Muscle of leg (tissue), 11 donors: ENCODE results near the gene LSR. TPM values are rescaled to one million over a fixed set of nuclear protein-coding genes. Genes with fewer than 3 reads are reported as not detected.
A peak's percentile ranks its signal among the peaks of the same experiment; 100 is the strongest.

ENCODE experiments used
- DNase-seq: peaks from one replicate; pipeline ENCODE4 v3.0.0; 2013
- H3K27ac ChIP-seq: one replicate; pipeline ENCODE4 v1.5.1; 2013; ENCODE audit warnings: mild to moderate bottlenecking, low read length, control low read depth
- H3K27me3 ChIP-seq: one replicate; pipeline ENCODE4 v1.6.1; 2013; ENCODE audit warnings: low read length; ENCODE audit not compliant: control insufficient read depth, insufficient read depth
- H3K36me3 ChIP-seq: one replicate; pipeline ENCODE4 v1.6.1; 2013; ENCODE audit warnings: low read length; ENCODE audit not compliant: control insufficient read depth, insufficient read depth
- H3K4me1 ChIP-seq: one replicate; pipeline ENCODE4 v1.6.1; 2013; ENCODE audit warnings: low read length; ENCODE audit not compliant: control insufficient read depth, insufficient read depth
- H3K4me3 ChIP-seq: one replicate; pipeline ENCODE4 v1.5.1; 2013; ENCODE audit warnings: low read length, control low read depth
- H3K9me3 ChIP-seq: replicated peaks from 2 replicates; pipeline ENCODE4 v1.6.1; 2013; ENCODE audit warnings: low read depth, low read length; ENCODE audit not compliant: control insufficient read depth
- WGBS: methylation state at CpG from one replicate; pipeline ENCODE4 v1.1.5; 2013; ENCODE audit warnings: missing lambda C conversion rate; ENCODE audit not compliant: insufficient coverage; 5-methylcytosine and 5-hydroxymethylcytosine counted together
- polyA plus RNA-seq, 8 donors: library from polyadenylated mRNA; unstranded; fragments of 120-200 nt; gene quantifications; one replicate each; pipeline versions ENCODE4 v1.2.1 to v1.2.3, GENCODE V29; 2013; ENCODE audit warnings: inconsistent platforms in 1 of 8, low replicate concordance in 1 of 8; ENCODE audit not compliant: insufficient read length in 8 of 8, insufficient read depth in 1 of 8
- total RNA-seq: library from RNA; stranded (reverse); fragments of 120-200 nt; gene quantifications from one replicate; pipeline ENCODE4 v1.2.4, GENCODE V29; 2013

The LSR gene
- total and polyA plus RNA-seq, 9 donors, result 2.9 to 15.2 (median 5.1) TPM

DNA sequence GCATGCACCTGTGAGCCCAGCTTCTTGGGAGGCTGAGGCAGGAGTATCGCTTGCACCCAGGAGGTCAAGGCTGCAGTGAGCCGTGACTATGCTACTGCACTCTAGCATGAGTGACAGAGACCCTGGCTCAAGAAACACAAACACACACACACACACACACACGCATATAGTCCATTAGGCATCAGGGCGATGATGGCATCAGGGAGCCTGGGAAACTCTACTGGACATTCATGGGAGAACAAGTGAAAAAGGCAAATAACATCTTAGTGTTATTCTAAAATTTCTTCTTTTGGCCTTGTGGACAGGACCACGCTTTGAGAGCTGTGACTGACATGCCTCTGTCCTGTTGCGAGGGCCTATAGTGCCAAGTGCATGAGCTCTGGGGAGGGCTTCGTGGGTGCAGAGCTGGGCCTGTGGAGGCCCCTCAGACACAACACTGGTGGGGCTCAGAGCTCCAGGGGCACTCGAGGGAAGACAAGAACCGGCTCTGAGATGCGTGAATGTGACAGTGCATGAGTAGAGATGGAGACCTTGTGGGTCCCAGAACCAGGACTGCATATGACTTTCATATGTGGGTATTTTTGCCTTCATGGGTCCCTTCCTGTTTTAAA is 12.0 kb downstream of the LSR start:
- Histone ChIP-seq H3K4me3 (no peak overlapping the region), H3K27me3 (peaks cover 15% of the 10 kb centered on the region), H3K27ac (no peak overlapping the region), H3K9me3 (no peaks in the 10 kb centered on the region), H3K4me1 (peaks cover 19% of the 10 kb centered on the region), H3K36me3 (no peaks in the 10 kb centered on the region)
- WGBS, result 86% methylated on average over 7 of the region's 10 CpGs
- no peak for DNase-seq

DNA sequence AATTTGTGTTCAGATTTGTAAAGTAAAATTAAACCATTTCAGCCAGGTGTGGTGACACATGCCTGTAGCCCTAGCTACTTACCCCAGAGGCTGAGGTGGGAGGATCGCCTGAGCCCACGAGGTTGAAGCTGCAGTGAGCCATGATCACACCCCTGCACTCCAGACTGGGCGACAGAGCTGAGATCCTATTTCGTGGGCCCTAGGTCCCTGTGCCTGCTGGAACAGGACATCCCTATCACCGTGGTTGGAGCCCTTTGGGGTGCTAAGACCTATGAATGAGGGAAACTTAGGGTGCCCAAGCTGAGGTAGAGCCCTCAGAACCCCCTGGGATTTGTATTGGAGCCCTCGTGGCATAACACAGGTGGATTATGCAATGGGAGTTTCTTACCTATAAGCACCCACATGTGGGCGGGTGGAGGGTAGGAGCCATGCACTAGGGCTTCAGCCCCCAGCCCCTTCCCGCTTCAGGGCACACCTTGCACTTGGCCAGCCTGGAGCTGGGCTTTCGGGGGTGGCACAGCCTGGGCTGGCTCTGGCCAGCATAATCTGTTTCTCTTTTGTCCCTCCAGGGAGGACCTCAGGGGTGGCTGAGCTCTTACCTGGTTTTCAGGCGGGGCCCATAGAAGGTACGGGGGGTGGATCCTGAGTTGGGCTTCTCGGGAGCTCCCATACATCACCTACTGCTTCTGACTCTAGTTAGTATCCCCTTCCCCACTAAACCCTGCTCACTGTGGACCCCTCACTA is 12.7 kb downstream of the LSR start:
- 66% methylated on average over 5 of the region's 12 CpGs for WGBS
- H3K36me3 ChIP-seq, result peaks cover 5% of the 10 kb centered on the region
- no peak for DNase-seq
- no peak overlapping the region for H3K4me3 ChIP-seq
- peaks cover 23% of the 10 kb centered on the region for H3K4me1 ChIP-seq
- no peak overlapping the region for H3K27ac ChIP-seq
- peaks cover 15% of the 10 kb centered on the region for H3K27me3 ChIP-seq
- no peaks in the 10 kb centered on the region for H3K9me3 ChIP-seq

DNA sequence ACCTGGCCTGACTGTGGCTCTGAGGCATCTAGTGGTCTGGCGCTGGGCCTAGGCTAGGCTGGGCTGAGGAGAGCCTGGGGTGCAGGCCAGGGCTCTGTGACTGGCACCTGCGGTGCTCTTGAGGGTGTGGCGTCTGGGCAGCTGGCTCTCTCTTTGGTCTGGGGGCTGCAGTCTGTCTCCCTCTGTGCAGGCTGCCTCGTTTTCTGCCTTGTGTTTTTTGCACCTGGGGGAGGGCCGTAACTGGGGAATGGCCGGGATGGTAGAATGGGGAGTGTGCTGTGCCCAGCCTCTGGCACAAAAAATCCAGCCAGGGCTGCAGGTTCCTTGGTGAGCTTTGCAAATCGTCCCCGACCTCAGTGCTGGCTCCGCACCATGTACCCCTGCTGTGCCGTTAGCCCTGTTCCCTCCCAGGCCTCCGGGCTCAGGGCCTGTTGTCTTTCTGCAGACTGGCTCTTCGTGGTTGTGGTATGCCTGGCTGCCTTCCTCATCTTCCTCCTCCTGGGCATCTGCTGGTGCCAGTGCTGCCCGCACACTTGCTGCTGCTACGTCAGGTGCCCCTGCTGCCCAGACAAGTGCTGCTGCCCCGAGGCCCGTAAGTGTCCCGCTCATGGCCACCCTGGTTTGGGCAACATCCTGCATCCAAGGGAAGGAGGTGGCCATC is 13.4 kb downstream of the LSR start:
- 66% methylated on average over 11 of the region's 17 CpGs for WGBS
- no peak overlapping the region for H3K4me3 ChIP-seq
- no peaks in the 10 kb centered on the region for H3K9me3 ChIP-seq
- DNase-seq, result no peak
- peaks cover 13% of the 10 kb centered on the region for H3K27me3 ChIP-seq
- peaks cover 5% of the 10 kb centered on the region for H3K36me3 ChIP-seq
- no peak overlapping the region for H3K27ac ChIP-seq
- H3K4me1 ChIP-seq, result peaks cover 28% of the 10 kb centered on the region

DNA sequence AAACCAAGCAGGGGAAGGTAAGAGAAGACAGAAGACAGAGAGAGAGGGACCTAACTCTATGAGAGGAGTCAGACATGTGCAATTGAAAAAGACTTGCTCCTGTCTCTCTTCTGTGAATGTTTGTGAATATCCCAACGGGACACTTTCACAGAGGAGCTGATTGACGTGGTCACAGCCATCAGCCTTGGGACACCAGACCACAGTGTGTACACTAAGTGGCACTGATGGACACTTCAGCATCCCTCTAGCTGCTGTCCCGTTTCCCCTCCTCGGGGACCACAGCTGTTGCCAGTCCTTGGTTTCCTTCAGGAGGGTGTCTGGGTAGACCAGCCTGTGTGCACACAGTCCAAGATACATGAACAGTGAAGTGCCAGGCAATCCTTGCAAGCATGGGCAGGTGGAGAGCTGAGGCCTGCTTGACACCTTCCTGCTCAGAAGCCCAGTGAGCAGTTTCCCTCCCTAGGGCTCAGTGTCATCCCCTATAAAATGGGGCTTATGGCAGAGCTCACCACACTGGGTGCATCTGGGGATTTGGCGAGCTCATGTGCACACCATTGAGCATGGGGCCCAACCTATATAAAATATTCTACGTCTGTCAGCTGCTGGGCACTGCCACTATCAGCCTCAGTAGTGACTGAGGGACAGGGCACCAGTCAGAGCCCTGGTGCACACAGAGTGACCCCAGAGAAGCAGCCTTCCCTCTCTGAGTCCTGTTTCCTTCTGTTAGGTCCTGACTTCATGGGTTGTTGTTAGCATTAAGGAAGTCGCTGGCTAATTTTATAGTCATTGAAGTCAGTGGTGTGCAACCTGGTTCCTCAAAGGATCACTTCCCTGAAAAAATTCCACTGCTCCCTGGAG is 15.7 kb downstream of the LSR start:
- Histone ChIP-seq H3K36me3 (peaks cover 5% of the 10 kb centered on the region), H3K9me3 (no peaks in the 10 kb centered on the region), H3K4me1 (peaks cover 28% of the 10 kb centered on the region), H3K27ac (no peak overlapping the region), H3K27me3 (peaks cover 7% of the 10 kb centered on the region), H3K4me3 (no peak overlapping the region)
- no peak for DNase-seq
- 50% methylated on average over 6 of the region's 7 CpGs for WGBS

DNA sequence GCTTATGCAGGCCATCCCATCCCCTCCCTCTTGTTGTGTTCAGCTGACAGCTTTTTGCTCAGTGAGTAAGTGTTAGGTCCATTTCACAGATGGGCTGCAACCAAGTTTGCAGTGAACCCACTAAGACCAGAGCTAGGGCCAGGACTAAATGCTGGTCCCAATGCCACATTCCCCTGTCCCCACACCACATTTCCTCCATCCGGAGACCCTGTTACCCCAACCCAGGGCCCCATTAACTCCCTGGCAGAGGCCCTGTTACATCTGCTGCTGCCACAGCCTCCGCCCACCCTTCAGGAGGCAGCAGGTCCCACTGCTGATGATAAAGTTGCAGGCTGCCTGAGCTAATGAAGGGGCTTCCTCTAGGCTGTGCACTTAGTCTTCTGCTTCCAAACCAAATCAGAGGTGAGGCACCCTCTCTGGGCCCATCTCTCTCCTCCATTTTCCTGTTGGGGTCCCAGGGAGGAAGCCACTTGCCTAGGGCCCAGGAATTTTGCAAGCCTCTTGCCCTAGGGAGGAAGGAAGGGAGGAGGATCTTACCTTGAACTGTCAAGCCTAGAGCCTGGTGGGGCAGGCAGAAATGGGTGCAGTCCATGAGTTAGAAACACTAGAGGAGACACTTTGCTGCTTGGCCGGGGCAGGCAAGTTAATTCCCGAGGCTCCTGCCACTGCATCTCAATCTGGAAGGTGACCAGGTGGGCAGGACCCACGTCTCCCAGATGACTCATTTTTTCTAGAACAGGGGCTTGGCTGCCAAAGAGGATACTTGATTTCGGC is 16.5 kb downstream of the LSR start:
- peaks cover 9% of the 10 kb centered on the region for H3K36me3 ChIP-seq
- peaks cover 4% of the 10 kb centered on the region for H3K27me3 ChIP-seq
- H3K4me3 ChIP-seq, result no peak overlapping the region
- peaks cover 34% of the 10 kb centered on the region for H3K4me1 ChIP-seq
- DNase-seq, result no peak
- 31% methylated on average over 4 of the region's 6 CpGs for WGBS
- no peak overlapping the region for H3K27ac ChIP-seq
- no peaks in the 10 kb centered on the region for H3K9me3 ChIP-seq

DNA sequence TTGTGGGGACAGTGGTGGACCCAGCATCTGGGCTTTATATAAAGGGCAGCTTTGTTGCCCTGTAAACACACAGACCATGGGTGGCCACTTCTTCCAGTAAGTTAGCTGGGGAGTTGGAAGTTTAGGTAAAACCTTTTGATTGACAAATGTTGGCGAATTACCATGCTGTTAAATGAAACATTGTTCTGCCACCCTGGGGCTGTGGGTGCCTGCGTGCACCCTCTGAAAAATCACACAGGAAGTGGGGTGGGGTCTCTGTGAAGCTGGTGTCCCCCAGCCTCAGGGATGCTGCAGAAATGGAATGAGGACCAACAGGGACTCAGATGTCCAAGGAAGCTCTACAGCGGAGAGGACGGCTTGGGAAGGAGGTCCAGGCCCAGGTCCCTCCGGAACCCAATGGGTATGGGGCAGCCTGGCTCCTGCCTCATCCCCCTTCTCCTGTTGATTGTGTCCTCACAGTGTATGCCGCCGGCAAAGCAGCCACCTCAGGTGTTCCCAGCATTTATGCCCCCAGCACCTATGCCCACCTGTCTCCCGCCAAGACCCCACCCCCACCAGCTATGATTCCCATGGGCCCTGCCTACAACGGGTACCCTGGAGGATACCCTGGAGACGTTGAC is 17.2 kb downstream of the LSR start:
- Histone ChIP-seq H3K36me3 (peaks cover 16% of the 10 kb centered on the region), H3K27me3 (peaks cover 4% of the 10 kb centered on the region), H3K4me3 (no peak overlapping the region), H3K9me3 (no peaks in the 10 kb centered on the region), H3K4me1 (peaks cover 34% of the 10 kb centered on the region), H3K27ac (no peak overlapping the region)
- no peak for DNase-seq
- WGBS, result 84% methylated on average over 9 of the region's 10 CpGs

DNA sequence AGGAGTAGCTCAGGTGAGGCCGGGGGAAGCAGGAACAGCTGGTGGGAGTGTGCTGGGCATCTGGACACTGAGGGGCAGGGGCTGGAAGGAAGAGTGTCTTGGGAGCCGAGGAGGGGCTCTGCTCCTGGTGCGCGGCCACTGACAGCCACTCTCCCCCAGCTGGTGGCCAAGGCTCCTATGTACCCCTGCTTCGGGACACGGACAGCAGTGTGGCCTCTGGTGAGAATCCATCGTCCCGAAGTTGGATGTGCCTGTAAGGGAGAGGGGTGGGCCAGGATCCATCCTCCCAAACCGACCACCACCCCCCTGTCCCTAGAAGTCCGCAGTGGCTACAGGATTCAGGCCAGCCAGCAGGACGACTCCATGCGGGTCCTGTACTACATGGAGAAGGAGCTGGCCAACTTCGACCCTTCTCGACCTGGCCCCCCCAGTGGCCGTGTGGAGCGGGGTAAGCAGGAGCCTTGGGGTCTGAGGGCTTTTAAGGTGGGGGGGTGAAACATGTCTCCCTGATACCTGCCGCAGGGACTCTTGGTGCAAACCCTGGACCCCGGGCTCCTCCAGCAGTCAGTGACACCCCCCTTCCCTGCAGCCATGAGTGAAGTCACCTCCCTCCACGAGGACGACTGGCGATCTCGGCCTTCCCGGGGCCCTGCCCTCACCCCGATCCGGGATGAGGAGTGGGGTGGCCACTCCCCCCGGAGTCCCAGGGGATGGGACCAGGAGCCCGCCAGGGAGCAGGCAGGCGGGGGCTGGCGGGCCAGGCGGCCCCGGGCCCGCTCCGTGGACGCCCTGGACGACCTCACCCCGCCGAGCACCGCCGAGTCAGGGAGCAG is 17.9 kb downstream of the LSR start:
- peak; percentile 52 for DNase-seq
- peaks cover 34% of the 10 kb centered on the region for H3K4me1 ChIP-seq

DNA sequence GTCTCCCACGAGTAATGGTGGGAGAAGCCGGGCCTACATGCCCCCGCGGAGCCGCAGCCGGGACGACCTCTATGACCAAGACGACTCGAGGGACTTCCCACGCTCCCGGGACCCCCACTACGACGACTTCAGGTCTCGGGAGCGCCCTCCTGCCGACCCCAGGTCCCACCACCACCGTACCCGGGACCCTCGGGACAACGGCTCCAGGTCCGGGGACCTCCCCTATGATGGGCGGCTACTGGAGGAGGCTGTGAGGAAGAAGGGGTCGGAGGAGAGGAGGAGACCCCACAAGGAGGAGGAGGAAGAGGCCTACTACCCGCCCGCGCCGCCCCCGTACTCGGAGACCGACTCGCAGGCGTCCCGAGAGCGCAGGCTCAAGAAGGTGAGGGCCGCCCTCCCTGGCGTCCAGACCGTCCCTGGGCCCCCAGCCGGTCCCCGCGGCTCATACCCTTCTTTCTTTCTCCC is 18.6 kb downstream of the LSR start:
- Histone ChIP-seq H3K27me3 (peaks cover under 1% of the 10 kb centered on the region), H3K4me3 (peak overlapping the region; percentile 89), H3K4me1 (peaks cover 34% of the 10 kb centered on the region), H3K36me3 (peaks cover 29% of the 10 kb centered on the region), H3K9me3 (no peaks in the 10 kb centered on the region), H3K27ac (peak overlapping the region; percentile 93)
- DNase-seq, result peak; percentile 75
- WGBS, result 0% methylated on average over 21 of the region's 40 CpGs

More for the DNA sequence above, 17.9 kb downstream of the LSR start:
- peaks cover 4% of the 10 kb centered on the region for H3K27me3 ChIP-seq
- H3K9me3 ChIP-seq, result no peaks in the 10 kb centered on the region
- peak overlapping the region; percentile 93 for H3K27ac ChIP-seq
- peak overlapping the region; percentile 89 for H3K4me3 ChIP-seq
- WGBS, result 13% methylated on average over 12 of the region's 39 CpGs
- H3K36me3 ChIP-seq, result peaks cover 23% of the 10 kb centered on the region
